Neural cell (in vitro differentiated cells): ENCODE results near the gene SYNC. TPM values are rescaled to one million over a fixed set of nuclear protein-coding genes. Genes with fewer than 3 reads are reported as not detected.

Source experiments
- H2AFZ ChIP-seq: fragments of 200-600, 300-800 bp; sonication (generic), shearing (Covaris generic); 2 replicates; pipeline ENCODE4 v1.6.0; 2014; ENCODE audit warnings: low read depth, mild to moderate bottlenecking, antibody characterized with exemption, low read length, moderate library complexity
- H3F3A ChIP-seq: fragments of 200-600 bp; shearing (Covaris generic); 2 replicates; pipeline ENCODE4 v1.6.1; 2016; ENCODE audit warnings: mild to moderate bottlenecking, moderate library complexity, mixed read lengths, antibody characterized with exemption, low read length; ENCODE audit not compliant: insufficient read depth, poor library complexity, severe bottlenecking
- H3K27ac ChIP-seq: fragments of 200-600, 300-800 bp; sonication (generic), shearing (Covaris generic); 2 replicates; pipeline ENCODE4 v1.5.1; 2014; ENCODE audit warnings: mild to moderate bottlenecking, low read length, moderate library complexity
- H3K27me3 ChIP-seq: fragments of 300-800, 200-600 bp; sonication (generic), shearing (Covaris generic); 2 replicates; pipeline ENCODE4 v1.6.0; 2014; ENCODE audit warnings: mild to moderate bottlenecking, low read depth, low read length, moderate library complexity; ENCODE audit not compliant: insufficient read depth
- H3K36me3 ChIP-seq: fragments of 300-800, 200-600 bp; sonication (generic), shearing (Covaris generic); 2 replicates; pipeline ENCODE4 v1.5.1; 2014; ENCODE audit warnings: mild to moderate bottlenecking, antibody characterized with exemption, low read length, moderate library complexity; ENCODE audit not compliant: insufficient read depth
- H3K4me2 ChIP-seq: fragments of 300-800, 200-600 bp; sonication (generic), shearing (Covaris generic); 2 replicates; pipeline ENCODE4 v1.6.0; 2014; ENCODE audit warnings: mild to moderate bottlenecking, low read length
- H3K4me3 ChIP-seq: fragments of 300-800, 200-600 bp; sonication (generic), shearing (Covaris generic); 2 replicates; pipeline ENCODE4 v1.5.1; 2014; ENCODE audit warnings: mild to moderate bottlenecking, low read length, moderate library complexity
- H3K79me2 ChIP-seq: fragments of 200-600 bp; shearing (Covaris generic); replicated peaks from 2 replicates; pipeline ENCODE4 v1.6.0; 2014; ENCODE audit warnings: mild to moderate bottlenecking, low read length, moderate library complexity; ENCODE audit not compliant: insufficient read depth
- H3K9ac ChIP-seq: fragments of 300-800, 200-600 bp; sonication (generic), shearing (Covaris generic); 2 replicates; pipeline ENCODE4 v1.6.1; 2016; ENCODE audit warnings: mild to moderate bottlenecking, low read length, mixed read lengths
- H3K9me2 ChIP-seq: fragments of 200-600 bp; shearing (Covaris generic); 2 replicates; pipeline ENCODE4 v1.6.1; 2016; ENCODE audit warnings: mild to moderate bottlenecking, low read length, mixed read lengths; ENCODE audit not compliant: insufficient read depth
- H3K9me3 ChIP-seq: fragments of 200-600, 300-800 bp; sonication (generic), shearing (Covaris generic); 2 replicates; pipeline ENCODE4 v1.6.1; 2016; ENCODE audit warnings: mild to moderate bottlenecking, mixed run types, low read length, moderate library complexity, mixed read lengths
- H4K20me1 ChIP-seq: fragments of 200-600 bp; shearing (Covaris generic); 2 replicates; pipeline ENCODE4 v1.6.1; 2016; ENCODE audit warnings: mild to moderate bottlenecking, mixed run types; ENCODE audit not compliant: insufficient read depth
- CTCF ChIP-seq: fragments of 450-650 bp; IDR thresholded peaks from 2 replicates; pipeline ENCODE4 v1.5.1; 2014; ENCODE audit warnings: antibody characterized with exemption, mild to moderate bottlenecking, moderate library complexity; ENCODE audit not compliant: poor library complexity, severe bottlenecking
- EP300 ChIP-seq: fragments of 450-650 bp; conservative IDR thresholded peaks from 2 replicates; pipeline ENCODE4 v1.6.1; 2014; ENCODE audit warnings: antibody characterized with exemption, mild to moderate bottlenecking, moderate library complexity; ENCODE audit not compliant: poor library complexity, severe bottlenecking
- EZH2 ChIP-seq: fragments of 200-600, 300-800 bp; shearing (Covaris generic), sonication (generic); IDR thresholded peaks from 2 replicates; pipeline ENCODE4 v1.6.1; 2014; ENCODE audit warnings: antibody characterized with exemption, low read length, borderline replicate concordance, mild to moderate bottlenecking; ENCODE audit not compliant: insufficient read depth, poor library complexity, severe bottlenecking
- MXI1 ChIP-seq: fragments of 450-650 bp; conservative IDR thresholded peaks from 2 replicates; pipeline ENCODE4 v1.6.1; 2014; ENCODE audit warnings: antibody characterized with exemption, mild to moderate bottlenecking; ENCODE audit not compliant: poor library complexity, severe bottlenecking
- POLR2AphosphoS5 ChIP-seq: IDR thresholded peaks from 2 replicates; pipeline ENCODE4 v1.6.1; 2012
- RAD21 ChIP-seq: fragments of 450-650 bp; conservative IDR thresholded peaks from 2 replicates; pipeline ENCODE4 v1.6.1; 2014; ENCODE audit warnings: antibody characterized with exemption, mild to moderate bottlenecking, moderate library complexity
- SMC3 ChIP-seq: fragments of 450-650 bp; conservative IDR thresholded peaks from 2 replicates; pipeline ENCODE4 v1.6.1; 2014; ENCODE audit warnings: antibody characterized with exemption, mild to moderate bottlenecking, moderate library complexity; ENCODE audit not compliant: poor library complexity
- TAF1 ChIP-seq: IDR thresholded peaks from 2 replicates; pipeline ENCODE4 v1.6.1; 2012; ENCODE audit warnings: low read depth
- polyA plus RNA-seq: library from polyadenylated mRNA; depleted of rRNA; stranded (reverse); fragments of >200 nt; gene quantifications from 2 replicates; pipeline ENCODE4 v1.2.3, GENCODE V29; 2014
- TF ChIP-seq, protein P1 (sequence below): IDR thresholded peaks from 2 replicates; pipeline ENCODE4 v1.6.1; 2012; ENCODE audit warnings: borderline replicate concordance

The SYNC gene
- polyA plus RNA-seq, 1 donor from 2014 or later = not detected

DNA sequence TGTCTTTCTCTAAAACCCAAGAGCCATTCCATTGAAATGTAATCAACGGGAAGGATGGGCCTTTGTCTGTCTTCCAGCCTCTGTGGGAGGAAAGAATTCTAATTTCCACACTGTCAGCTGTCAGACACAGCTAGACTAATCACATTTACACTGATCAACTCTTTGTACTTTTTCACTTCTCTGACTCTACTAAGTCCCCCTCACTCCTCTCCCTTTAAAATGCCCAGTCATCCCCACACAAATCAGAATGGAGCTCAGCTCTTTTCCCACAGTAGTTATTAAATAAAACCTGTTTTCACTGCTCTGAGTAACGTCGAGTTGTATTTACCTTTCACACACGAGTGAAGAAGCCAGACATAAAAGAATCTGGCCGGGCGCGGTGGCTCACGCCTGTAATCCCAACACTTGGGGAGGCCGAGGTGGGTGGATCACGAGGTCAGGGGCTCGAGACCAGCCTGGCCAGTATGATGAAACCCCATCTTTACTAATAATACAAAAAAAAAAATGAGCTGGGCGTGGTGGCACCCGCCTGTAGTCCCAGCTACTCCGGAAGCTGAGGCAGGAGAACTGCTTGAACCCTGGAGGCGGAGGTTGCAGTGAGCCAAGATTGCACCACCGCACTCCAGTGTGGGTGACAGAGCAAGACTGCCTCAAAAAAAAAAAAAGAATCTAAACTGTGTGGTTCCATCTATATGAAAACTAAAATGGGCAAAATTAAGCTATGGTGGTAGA lies 65.5 kb downstream of the SYNC start:
- Histone ChIP-seq H3K79me2 (peaks cover 10% of the 10 kb centered on the region), H3K36me3 (no peaks in the 10 kb centered on the region), H3K9me3 (no peaks in the 10 kb centered on the region), H3K9me2 (no peaks in the 10 kb centered on the region), H3F3A (no peaks in the 10 kb centered on the region), H3K27ac (no peak overlapping the region), H3K27me3 (no peaks in the 10 kb centered on the region), H3K9ac (no peak overlapping the region), H2AFZ (no peak overlapping the region), H3K4me3 (no peak overlapping the region), H3K4me2 (no peak overlapping the region), H4K20me1 (no peaks in the 10 kb centered on the region)
- no peak for TF ChIP-seq TAF1
- TF ChIP-seq EZH2 = no peak
- no peak for TF ChIP-seq CTCF
- TF ChIP-seq, protein P1, sequence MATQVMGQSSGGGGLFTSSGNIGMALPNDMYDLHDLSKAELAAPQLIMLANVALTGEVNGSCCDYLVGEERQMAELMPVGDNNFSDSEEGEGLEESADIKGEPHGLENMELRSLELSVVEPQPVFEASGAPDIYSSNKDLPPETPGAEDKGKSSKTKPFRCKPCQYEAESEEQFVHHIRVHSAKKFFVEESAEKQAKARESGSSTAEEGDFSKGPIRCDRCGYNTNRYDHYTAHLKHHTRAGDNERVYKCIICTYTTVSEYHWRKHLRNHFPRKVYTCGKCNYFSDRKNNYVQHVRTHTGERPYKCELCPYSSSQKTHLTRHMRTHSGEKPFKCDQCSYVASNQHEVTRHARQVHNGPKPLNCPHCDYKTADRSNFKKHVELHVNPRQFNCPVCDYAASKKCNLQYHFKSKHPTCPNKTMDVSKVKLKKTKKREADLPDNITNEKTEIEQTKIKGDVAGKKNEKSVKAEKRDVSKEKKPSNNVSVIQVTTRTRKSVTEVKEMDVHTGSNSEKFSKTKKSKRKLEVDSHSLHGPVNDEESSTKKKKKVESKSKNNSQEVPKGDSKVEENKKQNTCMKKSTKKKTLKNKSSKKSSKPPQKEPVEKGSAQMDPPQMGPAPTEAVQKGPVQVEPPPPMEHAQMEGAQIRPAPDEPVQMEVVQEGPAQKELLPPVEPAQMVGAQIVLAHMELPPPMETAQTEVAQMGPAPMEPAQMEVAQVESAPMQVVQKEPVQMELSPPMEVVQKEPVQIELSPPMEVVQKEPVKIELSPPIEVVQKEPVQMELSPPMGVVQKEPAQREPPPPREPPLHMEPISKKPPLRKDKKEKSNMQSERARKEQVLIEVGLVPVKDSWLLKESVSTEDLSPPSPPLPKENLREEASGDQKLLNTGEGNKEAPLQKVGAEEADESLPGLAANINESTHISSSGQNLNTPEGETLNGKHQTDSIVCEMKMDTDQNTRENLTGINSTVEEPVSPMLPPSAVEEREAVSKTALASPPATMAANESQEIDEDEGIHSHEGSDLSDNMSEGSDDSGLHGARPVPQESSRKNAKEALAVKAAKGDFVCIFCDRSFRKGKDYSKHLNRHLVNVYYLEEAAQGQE = no peak
- TF ChIP-seq EP300 = no peak
- TF ChIP-seq POLR2AphosphoS5 = no peak
- TF ChIP-seq RAD21 = no peak
- TF ChIP-seq MXI1 = no peak
- TF ChIP-seq SMC3 = no peak

DNA sequence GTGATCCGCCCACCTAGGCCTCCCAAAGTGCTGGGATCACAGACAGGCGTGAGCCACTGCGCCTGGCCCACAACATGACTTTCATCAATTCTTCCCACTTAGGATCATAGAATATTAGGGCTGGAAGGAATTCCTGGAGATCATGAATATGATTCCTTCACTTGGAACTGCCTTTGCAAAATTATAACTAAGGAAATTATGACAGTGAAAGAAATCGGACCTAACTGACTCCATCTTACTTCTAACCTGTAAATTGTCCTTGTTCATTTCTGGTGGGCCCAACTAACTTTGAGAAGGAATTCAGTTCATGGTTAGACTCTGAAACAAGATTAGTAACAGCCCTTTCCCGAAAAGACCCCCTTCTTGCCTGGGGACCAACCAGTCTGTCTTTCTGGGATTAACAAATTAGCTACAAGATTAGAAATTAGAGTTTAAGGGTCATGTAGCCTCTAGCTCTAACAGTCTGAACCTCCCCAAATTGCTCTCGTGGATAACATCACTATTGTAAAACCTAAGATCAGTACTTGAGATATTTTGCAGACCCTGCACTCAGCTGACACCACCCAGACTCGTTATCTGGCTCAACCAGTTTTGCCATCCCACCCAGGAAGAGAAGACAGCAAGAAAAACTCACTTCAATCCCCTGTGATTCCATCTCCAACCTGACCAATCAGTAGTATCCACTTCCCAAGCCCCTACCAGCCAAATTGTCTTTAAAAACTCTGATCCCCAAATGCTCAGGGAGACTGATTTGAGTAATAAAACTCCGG lies 66.9 kb downstream of the SYNC start:
- H3K9me3 ChIP-seq = no peaks in the 10 kb centered on the region
- no peaks in the 10 kb centered on the region for H3F3A ChIP-seq
- TF ChIP-seq MXI1 = no peak
- TF ChIP-seq CTCF = no peak
- TF ChIP-seq EZH2 = no peak
- TF ChIP-seq SMC3 = no peak
- TF ChIP-seq, protein P1 = no peak
- no peak for TF ChIP-seq EP300
- no peak for TF ChIP-seq TAF1
- TF ChIP-seq POLR2AphosphoS5 = no peak
- TF ChIP-seq RAD21 = no peak
- no peaks in the 10 kb centered on the region for H3K9me2 ChIP-seq
- no peak overlapping the region for H3K9ac ChIP-seq
- H2AFZ ChIP-seq = no peak overlapping the region
- no peak overlapping the region for H3K4me2 ChIP-seq
- no peaks in the 10 kb centered on the region for H3K36me3 ChIP-seq
- H3K4me3 ChIP-seq = no peak overlapping the region
- peaks cover 10% of the 10 kb centered on the region for H3K79me2 ChIP-seq
- H3K27ac ChIP-seq = no peak overlapping the region
- H3K27me3 ChIP-seq = no peaks in the 10 kb centered on the region
- H4K20me1 ChIP-seq = no peaks in the 10 kb centered on the region
